Gastrocnemius medialis (tissue), 4 donors: ENCODE measurements around the gene FAM227B. TPM values are rescaled to one million over a fixed set of nuclear protein-coding genes. Genes with fewer than 3 reads are reported as not detected.

Source experiments
- ATAC-seq, 2 donors: fragments of 150-250 bp; one replicate each; pipeline ENCODE4 v1.9.1; 2016
- DNase-seq, 2 donors: peaks; one replicate each; pipeline ENCODE4 v3.0.0-alpha.2; 2019
- H3K27ac ChIP-seq, 4 donors: fragments of 200-600 bp; sonication (generic); 1 replicate in 1 of 4; 2 replicates in 3 of 4; pipeline ENCODE4 v1.5.1; 2016 to 2018; ENCODE audit warnings: mild to moderate bottlenecking in 2 of 4, moderate library complexity in 1 of 4
- H3K27me3 ChIP-seq, 3 donors: fragments of 200-600 bp; sonication (generic) in 2 of 3; 1 replicate in 1 of 3; 2 replicates in 2 of 3; pipeline versions ENCODE4 v1.5.1 to v1.6.0; 2016 to 2019; ENCODE audit warnings: mild to moderate bottlenecking in 1 of 3, moderate library complexity in 1 of 3
- H3K36me3 ChIP-seq, 2 donors: fragments of 200-600 bp; sonication (generic) in 1 of 2; one replicate each; pipeline ENCODE4 v1.5.1; 2017 to 2018
- H3K4me1 ChIP-seq, 2 donors: fragments of 200-600 bp; sonication (generic) in 1 of 2; one replicate each; pipeline ENCODE4 v1.5.1; 2016 to 2017; ENCODE audit warnings: mild to moderate bottlenecking in 2 of 2
- H3K4me3 ChIP-seq, 4 donors: fragments of 200-600 bp; sonication (generic) in 3 of 4; 1 replicate in 1 of 4; 2 replicates in 3 of 4; pipeline ENCODE4 v1.5.1; 2016 to 2019; ENCODE audit warnings: mild to moderate bottlenecking in 2 of 4
- H3K9me3 ChIP-seq, 3 donors: fragments of 200-600 bp; sonication (generic) in 2 of 3; 1 replicate in 1 of 3; 2 replicates in 2 of 3; pipeline ENCODE4 v1.5.1; 2016 to 2019
- CTCF ChIP-seq, 5 experiments: fragments of 450-650 bp in 3 of 5; fragments of 200-600 bp in 2 of 5; sonication (generic) in 2 of 5; IDR thresholded peaks in 4 of 5; conservative IDR thresholded peaks in 1 of 5; 1 replicate in 4 of 5; 2 replicates in 1 of 5; pipeline ENCODE4 v1.5.1; 2016 to 2019; ENCODE audit warnings: antibody characterized with exemption in 5 of 5, mild to moderate bottlenecking in 3 of 5, moderate library complexity in 3 of 5
- POLR2A ChIP-seq, 2 donors: fragments of 450-650 bp; IDR thresholded peaks; one replicate each; pipeline ENCODE4 v1.6.1; 2017; ENCODE audit warnings: antibody characterized with exemption in 2 of 2, mild to moderate bottlenecking in 2 of 2, moderate library complexity in 2 of 2
- in situ Hi-C, 4 donors: fragments of 200-750 bp; cut with MboI; loops; one replicate each; pipeline versions ENCODE4 v1.15.0 to v1.8.0; 2017; ENCODE audit warnings: low sequenced_read_pairs in 4 of 4
- intact Hi-C: fragments of 100-400 bp; cut with DNase I; formaldehyde crosslinking; loops from one replicate; pipeline ENCODE4 v1.15.1; 2023; ENCODE audit warnings: low total_unique reads
- total RNA-seq, 4 donors: library from RNA; depleted of rRNA; stranded (reverse); fragments of >200 nt; gene quantifications; one replicate each; pipeline versions ENCODE4 v1.1.0 to v1.2.3, GENCODE V29; 2016

The FAM227B gene
- total RNA-seq, 4 donors from 2014 or later, result 7.5 to 15.4 (median 11.7) TPM

DNA sequence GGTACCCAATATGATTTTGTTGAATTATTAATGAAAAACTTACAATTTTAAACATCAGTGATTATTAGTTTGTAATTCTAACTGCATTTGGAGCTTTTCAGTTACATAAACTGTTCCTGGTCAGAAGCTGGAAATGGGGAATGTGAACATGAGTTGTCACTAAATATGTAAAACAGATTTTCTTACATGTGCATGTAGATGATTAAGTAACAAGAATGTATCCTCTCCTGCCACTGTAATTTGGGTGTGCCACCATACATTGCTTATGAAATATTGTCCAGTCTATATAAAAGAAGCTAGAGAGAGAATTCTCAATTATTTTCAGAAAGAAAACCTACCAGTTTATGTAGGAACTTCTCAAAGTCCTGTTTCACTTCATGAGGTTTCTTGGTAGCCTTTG, 289.2 kb downstream of the FAM227B start:
- H3K36me3 ChIP-seq, result no peaks in the 10 kb centered on the region
- ATAC-seq (no peak), DNase-seq (no peak)
- H3K9me3 ChIP-seq, result no peaks in the 10 kb centered on the region
- H3K4me1 ChIP-seq, result no peaks in the 10 kb centered on the region
- H3K27ac ChIP-seq, result no peak overlapping the region
- H3K4me3 ChIP-seq, result no peak overlapping the region
- TF ChIP-seq POLR2A (IDR thresholded peaks at IDR 0.05) (no peak), CTCF (IDR thresholded peaks at IDR 0.05 in 4 of 5, conservative IDR thresholded peaks at IDR 0.05 in 1 of 5) (no peak)
- intact Hi-C loops (no loop called here), in situ Hi-C loops (no loop called here)
- H3K27me3 ChIP-seq, result no peaks in the 10 kb centered on the region

DNA sequence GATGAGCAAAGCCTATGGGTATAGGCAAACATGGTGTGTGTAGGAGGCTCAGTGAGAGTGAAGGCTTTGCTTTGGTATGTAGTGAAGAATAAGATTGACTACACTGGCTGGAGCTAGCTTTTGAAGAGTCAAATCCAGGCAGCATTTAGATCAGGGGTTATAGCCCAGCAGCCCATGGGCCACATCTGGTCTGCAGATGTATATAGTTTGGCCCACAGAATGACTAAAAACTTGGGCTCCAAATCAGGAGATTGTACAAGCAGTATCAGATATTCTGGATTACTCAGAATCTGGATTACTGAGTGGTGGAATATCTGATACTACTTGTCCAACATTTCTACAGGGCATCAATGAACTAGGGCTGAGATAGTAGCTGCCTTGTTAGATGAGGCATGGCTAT, 290.5 kb downstream of the FAM227B start:
- H3K36me3 ChIP-seq, result no peaks in the 10 kb centered on the region
- in situ Hi-C loops (no loop called here), intact Hi-C loops (no loop called here)
- no peak for ATAC-seq
- DNase-seq, result no peak
- H3K27me3 ChIP-seq, result no peaks in the 10 kb centered on the region
- no peaks in the 10 kb centered on the region for H3K9me3 ChIP-seq
- H3K27ac ChIP-seq, result no peak overlapping the region
- no peak overlapping the region for H3K4me3 ChIP-seq
- no peaks in the 10 kb centered on the region for H3K4me1 ChIP-seq
- TF ChIP-seq CTCF (IDR thresholded peaks at IDR 0.05 in 4 of 5, conservative IDR thresholded peaks at IDR 0.05 in 1 of 5), result no peak
- no peak for TF ChIP-seq POLR2A (IDR thresholded peaks at IDR 0.05)

DNA sequence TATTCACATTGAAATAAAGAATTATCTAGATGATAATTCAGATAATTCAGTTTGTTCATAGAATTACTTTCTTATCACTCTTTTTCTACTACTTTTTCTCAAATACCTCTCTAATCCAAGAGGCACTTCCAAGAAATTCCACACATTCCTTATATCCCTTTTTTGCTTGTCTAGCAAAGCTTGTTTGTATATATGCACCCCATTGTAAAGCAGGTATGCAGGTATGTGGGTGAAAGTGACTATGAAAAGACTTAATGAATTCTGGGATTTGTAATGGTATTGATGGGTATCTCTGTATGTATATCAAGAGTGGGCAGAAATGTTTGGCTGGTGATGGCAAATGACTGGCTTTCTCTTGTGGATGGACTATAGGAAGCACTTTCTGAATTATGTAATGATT, 291.7 kb downstream of the FAM227B start:
- Histone ChIP-seq H3K4me1 (no peaks in the 10 kb centered on the region), H3K27me3 (no peaks in the 10 kb centered on the region), H3K27ac (no peak overlapping the region), H3K36me3 (no peaks in the 10 kb centered on the region), H3K9me3 (no peaks in the 10 kb centered on the region), H3K4me3 (no peak overlapping the region)
- TF ChIP-seq POLR2A (IDR thresholded peaks at IDR 0.05) (no peak), CTCF (IDR thresholded peaks at IDR 0.05 in 4 of 5, conservative IDR thresholded peaks at IDR 0.05 in 1 of 5) (no peak)
- no peak for DNase-seq
- in situ Hi-C loops, result no loop called here
- ATAC-seq, result no peak
- intact Hi-C loops, result loop anchor here (10.0 kb wide), 1 partner anchor 416 kb away; no protein-coding TSS in a partner anchor

GRCh38 chr15:49327927-49328326, 292.7 kb downstream of the FAM227B start:
- no peak overlapping the region for H3K4me3 ChIP-seq
- H3K36me3 ChIP-seq, result peaks cover 0 to 2% of the 10 kb centered on the region in 2 donors
- no peaks in the 10 kb centered on the region for H3K27me3 ChIP-seq
- no peaks in the 10 kb centered on the region for H3K4me1 ChIP-seq
- ATAC-seq (no peak), DNase-seq (no peak)
- no peak overlapping the region for H3K27ac ChIP-seq
- in situ Hi-C loops, result no loop called here
- no peak for TF ChIP-seq POLR2A (IDR thresholded peaks at IDR 0.05)
- intact Hi-C loops, result loop anchor here (10.0 kb wide), 1 partner anchor 417 kb away; no protein-coding TSS in a partner anchor
- H3K9me3 ChIP-seq, result no peaks in the 10 kb centered on the region

- Histone ChIP-seq H3K4me1 (no peaks in the 10 kb centered on the region), H3K27me3 (no peaks in the 10 kb centered on the region), H3K4me3 (no peak overlapping the region), H3K36me3 (peaks cover 2 to 17% of the 10 kb centered on the region in 2 donors), H3K9me3 (no peaks in the 10 kb centered on the region), H3K27ac (no peak overlapping the region)
- TF ChIP-seq POLR2A (IDR thresholded peaks at IDR 0.05), result no peak
- TF ChIP-seq CTCF (IDR thresholded peaks at IDR 0.05 in 4 of 5, conservative IDR thresholded peaks at IDR 0.05 in 1 of 5), result no peak
- in situ Hi-C loops (no loop called here), intact Hi-C loops (loop anchor here (10.0 kb wide), 1 partner anchor 422 kb away; no protein-coding TSS in a partner anchor)
- no peak for DNase-seq
- ATAC-seq, result no peak
Observed at GRCh38 chr15:49323207-49323606, 297.4 kb downstream of the FAM227B start.
